HepG2 (cell line): ENCODE data around the gene CSNK2B. TPM values are rescaled to one million over a fixed set of nuclear protein-coding genes. Genes with fewer than 3 reads are reported as not detected.

Experiments
- ISX ChIP-seq: sonication (generic); formaldehyde crosslinking; conservative IDR thresholded peaks from 2 replicates; pipeline ENCODE4 v1.5.0; 2020; ENCODE audit warnings: missing genetic modification reagents
- LBX2 ChIP-seq: sonication (generic); formaldehyde crosslinking; IDR thresholded peaks from 2 replicates; pipeline ENCODE4 v1.5.0; 2020; ENCODE audit warnings: missing genetic modification reagents, mild to moderate bottlenecking, borderline replicate concordance
- MAFF ChIP-seq: IDR thresholded peaks from 2 replicates; pipeline ENCODE4 v1.6.1; 2011; ENCODE audit warnings: low read depth, low read length, improper control_type of control experiment
- MAFK ChIP-seq, 2 experiments: IDR thresholded peaks in 1 of 2; conservative IDR thresholded peaks in 1 of 2; 2 replicates each; pipeline ENCODE4 v1.6.1; 2011; ENCODE audit warnings: improper control_type of control experiment in 2 of 2, low read length in 2 of 2
- MTF2 ChIP-seq: sonication (generic); formaldehyde crosslinking; IDR thresholded peaks from 2 replicates; pipeline ENCODE4 v1.5.0; 2020; ENCODE audit warnings: missing genetic modification reagents, borderline replicate concordance
- SALL2 ChIP-seq: sonication (generic); formaldehyde crosslinking; IDR thresholded peaks from 2 replicates; pipeline ENCODE4 v1.8.1; 2023; ENCODE audit warnings: mild to moderate bottlenecking, missing genetic modification reagents, inconsistent platforms
- TEAD2 ChIP-seq: sonication (generic); formaldehyde crosslinking; IDR thresholded peaks from 2 replicates; pipeline ENCODE4 v1.9.0; 2021; ENCODE audit warnings: missing genetic modification reagents
- THRA ChIP-seq: sonication (generic); formaldehyde crosslinking; IDR thresholded peaks from 2 replicates; pipeline ENCODE4 v1.4.0; 2020; ENCODE audit warnings: missing genetic modification reagents, borderline replicate concordance
- ZBTB3 ChIP-seq: sonication (generic); formaldehyde crosslinking; IDR thresholded peaks from 2 replicates; pipeline ENCODE4 v1.4.0; 2020; ENCODE audit warnings: low read depth, mild to moderate bottlenecking, moderate library complexity, missing genetic modification reagents, borderline replicate concordance
- ZBTB37 ChIP-seq: sonication (generic); formaldehyde crosslinking; IDR thresholded peaks from 2 replicates; pipeline ENCODE4 v1.4.0; 2020; ENCODE audit warnings: mild to moderate bottlenecking, missing genetic modification reagents
- ZBTB44 ChIP-seq: sonication (generic); formaldehyde crosslinking; IDR thresholded peaks from 2 replicates; pipeline ENCODE4 v1.4.0; 2020; ENCODE audit warnings: missing genetic modification reagents
- ZFP62 ChIP-seq: sonication (generic); formaldehyde crosslinking; IDR thresholded peaks from 2 replicates; pipeline ENCODE4 v1.4.0; 2020; ENCODE audit warnings: missing genetic modification reagents
- ZNF12 ChIP-seq: sonication (generic); formaldehyde crosslinking; IDR thresholded peaks from 2 replicates; pipeline ENCODE4 v1.5.0; 2020; ENCODE audit warnings: missing genetic modification reagents
- ZNF281 ChIP-seq: sonication (generic); formaldehyde crosslinking; IDR thresholded peaks from 2 replicates; pipeline ENCODE4 v1.4.0; 2020; ENCODE audit warnings: missing genetic modification reagents, borderline replicate concordance
- ZNF503 ChIP-seq: sonication (generic); formaldehyde crosslinking; IDR thresholded peaks from 2 replicates; pipeline ENCODE4 v1.4.0; 2020; ENCODE audit warnings: missing genetic modification reagents
- ZNF510 ChIP-seq: sonication (generic); formaldehyde crosslinking; IDR thresholded peaks from 2 replicates; pipeline ENCODE4 v1.4.0; 2020; ENCODE audit warnings: low read depth, mild to moderate bottlenecking, missing genetic modification reagents
- ZNF772 ChIP-seq: sonication (generic); formaldehyde crosslinking; IDR thresholded peaks from 2 replicates; pipeline ENCODE4 v1.5.0; 2020; ENCODE audit warnings: mild to moderate bottlenecking, missing genetic modification reagents
- ZNF878 ChIP-seq: sonication (generic); formaldehyde crosslinking; IDR thresholded peaks from 2 replicates; pipeline ENCODE4 v1.8.1; 2023; ENCODE audit warnings: mild to moderate bottlenecking, missing genetic modification reagents, moderate library complexity
- ZSCAN31 ChIP-seq: sonication (generic); formaldehyde crosslinking; IDR thresholded peaks from 2 replicates; pipeline ENCODE4 v1.5.0; 2020; ENCODE audit warnings: low read depth, mild to moderate bottlenecking, missing genetic modification reagents
- polyA plus RNA-seq, 8 experiments: library from polyadenylated mRNA; depleted of rRNA in 3 of 8; stranded (reverse) in 7 of 8; unstranded in 1 of 8; fragments of >200 nt; fragmentation: Illumina TruSeq in 4 of 8; extraction: Trizol in 4 of 8; gene quantifications; 2 replicates each; pipeline versions ENCODE4 v1.2.1 to v1.2.3, GENCODE V29; 2011 to 2016; ENCODE audit warnings: low read depth in 4 of 8, missing spikeins in 1 of 8, mixed read lengths in 1 of 8; ENCODE audit not compliant: insufficient read depth in 1 of 8
- total RNA-seq, 5 experiments: library from RNA; depleted of rRNA; stranded (reverse); fragments of >200 nt; fragmentation: Illumina TruSeq; extraction: Trizol; gene quantifications; 2 replicates each; pipeline ENCODE4 v1.2.3, GENCODE V29; 2016; ENCODE audit warnings: low read depth in 1 of 5

The CSNK2B gene
- total and polyA plus RNA-seq, 2 of the 13 experiments (the other 11 are each of a cell fraction or from before 2014, with no cell fraction given): 111 to 296 TPM

- TF ChIP-seq ZNF503 (CRISPR knock-in tag) (0 out of 2 replicates have a peak, but pooled peaks have one; percentile 28), MTF2 (0 out of 2 replicates have a peak, but pooled peaks have one; percentile 4), ZFP62 (CRISPR knock-in tag) (0 out of 2 replicates have a peak, but pooled peaks have one; percentile 28), MAFF (no peak), ZBTB44 (CRISPR knock-in tag) (no peak), ZBTB37 (0 out of 2 replicates have a peak, but pooled peaks have one; percentile 59), THRA (CRISPR knock-in tag) (no peak), LBX2 (CRISPR knock-in tag) (no peak), TEAD2 (no peak), MAFK (conservative IDR thresholded peaks at IDR 0.05 in 1 of 2, IDR thresholded peaks at IDR 0.05 in 1 of 2; ENCODE audit: low read length in 2 of 2) (no peak), ZNF878 (CRISPR knock-in tag) (0 out of 2 replicates have a peak, but pooled peaks have one; percentile 5), ZNF12 (no peak), ZNF281 (CRISPR knock-in tag) (no peak), ISX (CRISPR knock-in tag) (0 out of 2 replicates have a peak, but pooled peaks have one; percentile 40), ZNF772 (CRISPR knock-in tag) (no peak), ZBTB3 (CRISPR knock-in tag) (no peak), SALL2 (CRISPR knock-in tag) (no peak), ZSCAN31 (CRISPR knock-in tag) (0 out of 2 replicates have a peak, but pooled peaks have one; percentile 6), ZNF510 (CRISPR knock-in tag) (no peak)
Observed at GRCh38 chr6:31621320-31621939, 44.5 kb upstream of the CSNK2B start (continued).
